Measurements from ENCODE around the gene SPDEF.
A peak's percentile ranks its signal among the peaks of the same experiment; 100 is the strongest.

Gene SPDEF

GRCh38 chr6:34547701-34548644 is 8.2 kb downstream of the SPDEF start:
- peak; percentile 72 for TF ChIP-seq ZNF16 (tag by site-specific recombination; IDR thresholded peaks at IDR 0.05; ENCODE audit: low read depth)
- no peak for TF ChIP-seq ZSCAN30 (tag by site-specific recombination; IDR thresholded peaks at IDR 0.05)
- no peaks in the 10 kb centered on the region for H3K36me3 ChIP-seq (ENCODE audit: control insufficient read depth in 2 of 2, insufficient read depth in 1 of 2, low read length in 2 of 2)
- H3K4me3 ChIP-seq (ENCODE audit: low read depth, low read length), result no peak overlapping the region
- ChIA-PET POLR2A (no interaction called here), CTCF (interaction anchor here (1.6 kb wide), 1 partner anchor 298 kb away, joined by 3 read pairs; no protein-coding TSS in a partner anchor)
- no peaks in the 10 kb centered on the region for H3K4me1 ChIP-seq (ENCODE audit: control insufficient read depth, insufficient read depth, low read length)
- H3K9me3 ChIP-seq (ENCODE audit: control insufficient read depth, insufficient read depth, low read depth, low read length), result no peaks in the 10 kb centered on the region
- H3K27ac ChIP-seq (ENCODE audit: extremely low read depth, low read depth, low read length), result no peak overlapping the region

GRCh38 chr6:34546551-34547321 is 9.4 kb downstream of the SPDEF start:
- H3K36me3 ChIP-seq (ENCODE audit: control insufficient read depth in 2 of 2, insufficient read depth in 1 of 2, low read length in 2 of 2), result no peaks in the 10 kb centered on the region
- TF ChIP-seq ZNF747 (tag by site-specific recombination; IDR thresholded peaks at IDR 0.05) (no peak), KLF17 (tag by site-specific recombination; IDR thresholded peaks at IDR 0.05) (peak; percentile 41; the same call in 1 of the 2 replicates), ZNF426 (tag by site-specific recombination; IDR thresholded peaks at IDR 0.05) (no peak), ZNF544 (tag by site-specific recombination; IDR thresholded peaks at IDR 0.05) (no peak), ZNF692 (tag by site-specific recombination; IDR thresholded peaks at IDR 0.05) (peak; percentile 59; the same call in 1 of the 2 replicates), HOXD13 (CRISPR knock-in tag; IDR thresholded peaks at IDR 0.05; ENCODE audit: borderline replicate concordance) (no peak), MEIS1 (CRISPR knock-in tag; IDR thresholded peaks at IDR 0.05; ENCODE audit: borderline replicate concordance) (no peak), KLF1 (tag by site-specific recombination; IDR thresholded peaks at IDR 0.05) (0 out of 2 replicates have a peak, but pooled peaks have one; percentile 45), PRDM4 (tag by site-specific recombination; IDR thresholded peaks at IDR 0.05) (no peak), IKZF3 (tag by site-specific recombination; IDR thresholded peaks at IDR 0.05) (no peak), ZNF596 (tag by site-specific recombination; IDR thresholded peaks at IDR 0.05) (no peak)
- ChIA-PET POLR2A (no interaction called here), CTCF (interaction anchor here (0.5 to 1.6 kb wide), 3 partner anchors 19 to 320 kb away, joined by 3 read pairs; no protein-coding TSS in a partner anchor)
- no peak overlapping the region for H3K27ac ChIP-seq (ENCODE audit: extremely low read depth, low read depth, low read length)
- H3K4me3 ChIP-seq (ENCODE audit: low read depth, low read length), result no peak overlapping the region
- no peaks in the 10 kb centered on the region for H3K4me1 ChIP-seq (ENCODE audit: control insufficient read depth, insufficient read depth, low read length)
- H3K9me3 ChIP-seq (ENCODE audit: control insufficient read depth, insufficient read depth, low read depth, low read length), result no peaks in the 10 kb centered on the region

Data from HEK293 (cell line).